Activated naive CD8-positive, alpha-beta T cell treated with anti-CD3 and anti-CD28 coated beads for 36 hours (primary cell): Measurements from ENCODE around the gene ADAMTS6. TPM values are rescaled to one million over a fixed set of nuclear protein-coding genes. Genes with fewer than 3 reads are reported as not detected.
A peak's percentile ranks its signal among the peaks of the same experiment; 100 is the strongest.

Experiments
- DNase-seq: peaks from one replicate; pipeline ENCODE4 v3.0.0; 2021
- H3K27ac Mint-ChIP-seq: one replicate; pipeline ENCODE4 v1.8.0; 2022; ENCODE audit warnings: mild to moderate bottlenecking, moderate library complexity, mixed read lengths
- H3K27me3 Mint-ChIP-seq: one replicate; pipeline ENCODE4 v1.8.0; 2022; ENCODE audit warnings: mild to moderate bottlenecking, mixed read lengths
- H3K36me3 Mint-ChIP-seq: one replicate; pipeline ENCODE4 v1.8.0; 2021; ENCODE audit warnings: mild to moderate bottlenecking, mixed read lengths
- H3K4me1 Mint-ChIP-seq: one replicate; pipeline ENCODE4 v1.8.0; 2021; ENCODE audit warnings: mixed read lengths
- H3K4me3 Mint-ChIP-seq: one replicate; pipeline ENCODE4 v1.8.0; 2022; ENCODE audit warnings: mild to moderate bottlenecking, moderate library complexity, mixed read lengths
- H3K9me3 Mint-ChIP-seq: one replicate; pipeline ENCODE4 v1.8.0; 2022; ENCODE audit warnings: mixed read lengths
- total RNA-seq, 2 experiments: library from RNA; stranded (reverse); gene quantifications; one replicate each; pipeline ENCODE4 v1.2.3, GENCODE V29; 2021

Gene ADAMTS6
- total RNA-seq, 2 experiments from 2014 or later: 1.5 to 1.6 TPM

- Mint-ChIP-seq H3K27me3 (no peaks in the 10 kb centered on the region), H3K4me1 (no peaks in the 10 kb centered on the region), H3K4me3 (no peak overlapping the region), H3K9me3 (peaks cover 5% of the 10 kb centered on the region), H3K27ac (no peak overlapping the region), H3K36me3 (no peaks in the 10 kb centered on the region)
- DNase-seq: no peak
Observed at GRCh38 chr5:65117525-65117924, 364.2 kb downstream of the ADAMTS6 start.

- H3K27me3 Mint-ChIP-seq: no peaks in the 10 kb centered on the region
- H3K27ac Mint-ChIP-seq: no peak overlapping the region
- no peaks in the 10 kb centered on the region for H3K4me1 Mint-ChIP-seq
- DNase-seq: no peak
- H3K9me3 Mint-ChIP-seq: peaks cover 5% of the 10 kb centered on the region
- no peak overlapping the region for H3K4me3 Mint-ChIP-seq
- no peaks in the 10 kb centered on the region for H3K36me3 Mint-ChIP-seq
Observed at GRCh38 chr5:65113771-65114170, 367.9 kb downstream of the ADAMTS6 start.

- H3K4me3 Mint-ChIP-seq: no peak overlapping the region
- no peaks in the 10 kb centered on the region for H3K27me3 Mint-ChIP-seq
- no peaks in the 10 kb centered on the region for H3K4me1 Mint-ChIP-seq
- no peak overlapping the region for H3K27ac Mint-ChIP-seq
- DNase-seq: no peak
- H3K36me3 Mint-ChIP-seq: no peaks in the 10 kb centered on the region
- no peaks in the 10 kb centered on the region for H3K9me3 Mint-ChIP-seq
Observed at GRCh38 chr5:65111961-65112658, 369.6 kb downstream of the ADAMTS6 start.

- Mint-ChIP-seq H3K36me3 (no peaks in the 10 kb centered on the region), H3K4me1 (peaks cover 17% of the 10 kb centered on the region), H3K9me3 (no peaks in the 10 kb centered on the region), H3K4me3 (no peak overlapping the region), H3K27ac (no peak overlapping the region), H3K27me3 (no peaks in the 10 kb centered on the region)
- no peak for DNase-seq
Observed at GRCh38 chr5:65108786-65109743, 372.7 kb downstream of the ADAMTS6 start.

- H3K4me1 Mint-ChIP-seq: peaks cover 46% of the 10 kb centered on the region
- peak overlapping the region; percentile 47 for H3K27ac Mint-ChIP-seq
- H3K27me3 Mint-ChIP-seq: no peaks in the 10 kb centered on the region
- no peak overlapping the region for H3K4me3 Mint-ChIP-seq
- H3K36me3 Mint-ChIP-seq: no peaks in the 10 kb centered on the region
- no peak for DNase-seq
- H3K9me3 Mint-ChIP-seq: no peaks in the 10 kb centered on the region
Observed at GRCh38 chr5:65105301-65105700, 376.4 kb downstream of the ADAMTS6 start.

GRCh38 chr5:65104831-65105230 is 376.9 kb downstream of the ADAMTS6 start:
- DNase-seq: no peak
- peaks cover 46% of the 10 kb centered on the region for H3K4me1 Mint-ChIP-seq
- no peaks in the 10 kb centered on the region for H3K9me3 Mint-ChIP-seq
- no peak overlapping the region for H3K4me3 Mint-ChIP-seq
- H3K27me3 Mint-ChIP-seq: no peaks in the 10 kb centered on the region
- H3K36me3 Mint-ChIP-seq: no peaks in the 10 kb centered on the region
- peak overlapping the region; percentile 47 for H3K27ac Mint-ChIP-seq

- H3K27ac Mint-ChIP-seq: peak overlapping the region; percentile 67
- peak overlapping the region; percentile 60 for H3K4me3 Mint-ChIP-seq
- H3K4me1 Mint-ChIP-seq: peaks cover 46% of the 10 kb centered on the region
- DNase-seq: no peak
- no peaks in the 10 kb centered on the region for H3K36me3 Mint-ChIP-seq
- no peaks in the 10 kb centered on the region for H3K27me3 Mint-ChIP-seq
- no peaks in the 10 kb centered on the region for H3K9me3 Mint-ChIP-seq
Observed at GRCh38 chr5:65103756-65104440, 377.8 kb downstream of the ADAMTS6 start.

- no peaks in the 10 kb centered on the region for H3K36me3 Mint-ChIP-seq
- no peaks in the 10 kb centered on the region for H3K27me3 Mint-ChIP-seq
- peaks cover 46% of the 10 kb centered on the region for H3K4me1 Mint-ChIP-seq
- H3K27ac Mint-ChIP-seq: peak overlapping the region; percentile 67
- peak; percentile 48 for DNase-seq
- H3K9me3 Mint-ChIP-seq: no peaks in the 10 kb centered on the region
- peak overlapping the region; percentile 72 for H3K4me3 Mint-ChIP-seq
Observed at GRCh38 chr5:65102976-65103711, 378.6 kb downstream of the ADAMTS6 start.

- Mint-ChIP-seq H3K27me3 (no peaks in the 10 kb centered on the region), H3K36me3 (no peaks in the 10 kb centered on the region), H3K4me3 (peak overlapping the region; percentile 72), H3K4me1 (peaks cover 46% of the 10 kb centered on the region), H3K9me3 (no peaks in the 10 kb centered on the region), H3K27ac (peak overlapping the region; percentile 86)
- DNase-seq: no peak
Observed at GRCh38 chr5:65102371-65102975, 379.2 kb downstream of the ADAMTS6 start.

- DNase-seq: no peak
- no peaks in the 10 kb centered on the region for H3K36me3 Mint-ChIP-seq
- peaks cover 46% of the 10 kb centered on the region for H3K4me1 Mint-ChIP-seq
- H3K9me3 Mint-ChIP-seq: no peaks in the 10 kb centered on the region
- H3K27me3 Mint-ChIP-seq: no peaks in the 10 kb centered on the region
- H3K4me3 Mint-ChIP-seq: no peak overlapping the region
- H3K27ac Mint-ChIP-seq: no peak overlapping the region
Observed at GRCh38 chr5:65101632-65102100, 380.1 kb downstream of the ADAMTS6 start.

GRCh38 chr5:65100911-65101631 is 380.6 kb downstream of the ADAMTS6 start:
- peak; percentile 17 for DNase-seq
- H3K4me1 Mint-ChIP-seq: peaks cover 44% of the 10 kb centered on the region
- no peak overlapping the region for H3K27ac Mint-ChIP-seq
- no peaks in the 10 kb centered on the region for H3K9me3 Mint-ChIP-seq
- no peak overlapping the region for H3K4me3 Mint-ChIP-seq
- H3K27me3 Mint-ChIP-seq: no peaks in the 10 kb centered on the region
- no peaks in the 10 kb centered on the region for H3K36me3 Mint-ChIP-seq
